GM12878 (cell line): Measurements from ENCODE around the gene ARID3A. TPM values are rescaled to one million over a fixed set of nuclear protein-coding genes. Genes with fewer than 3 reads are reported as not detected.

Experiments used
- ATAC-seq: fragments of 200-7000 bp; cut with Tn5 transposase; 3 replicates; pipeline ENCODE4 v1.9.1; 2020; ENCODE audit warnings: mild to moderate bottlenecking, moderate library complexity
- BruUV-seq: library from RNA; stranded (reverse); fragments of 400-500 nt; replicated peaks from 2 replicates; lab custom pipeline; 2021; lab: Mats Ljungman, UMichigan
- CTCF ChIA-PET: fragments of 300-600 bp; sonication (Branson Sonifier 250); formaldehyde crosslinking; extraction: SDS; loops from one replicate; lab custom pipeline; 2021; ENCODE audit warnings: inconsistent platforms; lab: Yijun Ruan, JAX
- POLR2A ChIA-PET: fragments of 350-600 bp; formaldehyde crosslinking; extraction: SDS; loops from one replicate; lab custom pipeline; 2021; ENCODE audit warnings: inconsistent platforms; lab: Charles Lee
- RAD21 ChIA-PET: fragments of 300-600 bp; sonication (Branson Sonifier 250); formaldehyde crosslinking; loops from one replicate; lab custom pipeline; 2023; ENCODE audit warnings: antibody characterized with exemption; ENCODE audit not compliant: unreplicated experiment; lab: Charles Lee
- SMC1A ChIA-PET: fragments of 300-600 bp; sonication (Branson Sonifier 250); formaldehyde crosslinking; loops from one replicate; lab custom pipeline; 2023; ENCODE audit not compliant: unreplicated experiment, uncharacterized antibody; lab: Charles Lee
- DNase-seq: peaks from one replicate; pipeline ENCODE4 v3.0.0-alpha.2; 2011; ENCODE audit warnings: low read depth, low spot score
- FAIRE-seq: peaks from 3 replicates; lab custom pipeline; 2011; peaks lifted over from hg19 to GRCh38; lab: Jason Lieb, UNC
- H2AFZ ChIP-seq: 2 replicates; pipeline ENCODE4 v1.6.0; 2011; ENCODE audit warnings: low read depth, low read length, control low read depth; ENCODE audit not compliant: control insufficient read depth
- H3K27ac ChIP-seq: 2 replicates; pipeline ENCODE4 v1.5.1; 2011; ENCODE audit warnings: control low read depth; ENCODE audit not compliant: control insufficient read depth, insufficient read depth
- H3K27me3 ChIP-seq, 2 experiments: replicated peaks in 1 of 2; 2 replicates each; pipeline versions ENCODE4 v1.6.0 to v1.6.1; 2011; ENCODE audit warnings: low read length in 1 of 2; ENCODE audit not compliant: control insufficient read depth in 2 of 2, insufficient read depth in 2 of 2
- H3K36me3 ChIP-seq, 2 experiments: 2 replicates each; pipeline ENCODE4 v1.5.1; 2011; ENCODE audit warnings: low read length in 1 of 2; ENCODE audit not compliant: control insufficient read depth in 2 of 2, insufficient read depth in 2 of 2
- H3K4me1 ChIP-seq: 2 replicates; pipeline ENCODE4 v1.6.1; 2011; ENCODE audit warnings: mild to moderate bottlenecking, low read length, moderate library complexity, mixed read lengths; ENCODE audit not compliant: control insufficient read depth, insufficient read depth
- H3K4me2 ChIP-seq: 2 replicates; pipeline ENCODE4 v1.6.0; 2011; ENCODE audit warnings: control low read depth; ENCODE audit not compliant: control insufficient read depth, insufficient read depth
- H3K4me3 ChIP-seq: fragments of 200-600 bp; sonication (generic); 2 replicates; pipeline ENCODE4 v1.5.1; 2016
- H3K79me2 ChIP-seq: 2 replicates; pipeline ENCODE4 v1.6.0; 2011; ENCODE audit warnings: low read length; ENCODE audit not compliant: control insufficient read depth, insufficient read depth
- H3K9ac ChIP-seq: 2 replicates; pipeline ENCODE4 v1.8.0; 2011; ENCODE audit warnings: low read length, control low read depth, mixed read lengths; ENCODE audit not compliant: control insufficient read depth, insufficient read depth
- H3K9me3 ChIP-seq: replicated peaks from 3 replicates; pipeline ENCODE4 v1.5.1; 2011; ENCODE audit warnings: mild to moderate bottlenecking, low read length; ENCODE audit not compliant: control insufficient read depth, insufficient read depth
- H4K20me1 ChIP-seq: 2 replicates; pipeline ENCODE4 v1.6.0; 2011; ENCODE audit not compliant: control insufficient read depth, insufficient read depth
- BCL11A ChIP-seq: IDR thresholded peaks from 2 replicates; pipeline ENCODE4 v1.6.1; 2011; ENCODE audit warnings: low read depth, low read length
- CEBPB ChIP-seq, 2 experiments: fragments of 150-350 bp in 1 of 2; IDR thresholded peaks; 2 replicates each; pipeline ENCODE4 v1.6.1; 2012 to 2014; ENCODE audit warnings: low read depth in 2 of 2, low read length in 2 of 2, borderline replicate concordance in 1 of 2, inconsistent platforms in 1 of 2
- CHD4 ChIP-seq: fragments of 200-600 bp; sonication (generic); IDR thresholded peaks from 2 replicates; pipeline ENCODE4 v1.6.1; 2016; ENCODE audit warnings: mild to moderate bottlenecking
- HDAC2 ChIP-seq: fragments of 200-600 bp; sonication (generic); IDR thresholded peaks from 2 replicates; pipeline ENCODE4 v1.6.1; 2017
- HDGF ChIP-seq: fragments of 450-650 bp; IDR thresholded peaks from 2 replicates; pipeline ENCODE4 v1.6.1; 2016; ENCODE audit warnings: antibody characterized with exemption
- MYB ChIP-seq: fragments of 150-350 bp; IDR thresholded peaks from 2 replicates; pipeline ENCODE4 v1.6.1; 2014; ENCODE audit warnings: mild to moderate bottlenecking, low read depth, low read length, borderline replicate concordance
- PML ChIP-seq: IDR thresholded peaks from 2 replicates; pipeline ENCODE4 v1.6.1; 2012; ENCODE audit warnings: low read length, inconsistent platforms
- POLR2A ChIP-seq: IDR thresholded peaks from 2 replicates; pipeline ENCODE4 v1.6.1; 2011; ENCODE audit warnings: low read depth, mild to moderate bottlenecking, low read length
- RB1 ChIP-seq: fragments of 450-650 bp; formaldehyde crosslinking; IDR thresholded peaks from 2 replicates; pipeline ENCODE4 v1.6.1; 2017; ENCODE audit warnings: mild to moderate bottlenecking, borderline replicate concordance
- RELA ChIP-seq: fragments of 450-650 bp; IDR thresholded peaks from 2 replicates; pipeline ENCODE4 v1.8.0; 2014; ENCODE audit warnings: borderline replicate concordance; ENCODE audit not compliant: partially characterized antibody
- SREBF1 ChIP-seq: IDR thresholded peaks from 2 replicates; pipeline ENCODE4 v1.6.1; 2012; ENCODE audit warnings: mild to moderate bottlenecking, low read length
- WGBS: methylation state at CpG from one replicate; pipeline ENCODE4 v1.1.6; 2016; ENCODE audit warnings: low lambda C conversion rate; ENCODE audit not compliant: insufficient replicate concordance, insufficient coverage; ENCODE audit errors: missing lambda C conversion rate; 5-methylcytosine and 5-hydroxymethylcytosine counted together
- in situ Hi-C: fragments of 300-500 bp; cut with MboI; formaldehyde crosslinking; loops from 9 replicates; pipeline ENCODE4 v1.14.3; 2018; ENCODE audit warnings: mixed read lengths
- intact Hi-C: fragments of 100-400 bp; cut with micrococcal nuclease; formaldehyde crosslinking; loops from one replicate; pipeline ENCODE4 v1.14.2; 2022; ENCODE audit not compliant: unreplicated experiment
- polyA plus RNA-seq, 11 experiments: library from polyadenylated mRNA; depleted of rRNA in 4 of 11; unstranded in 6 of 11; stranded (reverse) in 5 of 11; fragments of >200 nt; fragmentation: Nextera tagmentation in 4 of 11; fragmentation: Illumina TruSeq in 1 of 11; extraction: Ambion mirVana in 4 of 11; extraction: Trizol in 1 of 11; gene quantifications; 1 replicate in 1 of 11; 2 replicates in 10 of 11; pipeline versions ENCODE4 v1.2.1 to v1.2.3, GENCODE V29; 2011 to 2016; ENCODE audit warnings: inconsistent platforms in 2 of 11, missing spikeins in 2 of 11, low read depth in 1 of 11
- total RNA-seq, 4 experiments: library from RNA; depleted of rRNA in 3 of 4; stranded (reverse); fragments of >200 nt in 3 of 4; fragmentation: Illumina TruSeq in 1 of 4; extraction: Trizol in 1 of 4; gene quantifications; 2 replicates each; pipeline versions ENCODE4 v1.2.1 to v1.2.3, GENCODE V29; 2013 to 2021
- TF ChIP-seq, protein P1 (sequence below): fragments of 450-650 bp; IDR thresholded peaks from 2 replicates; pipeline ENCODE4 v1.6.1; 2018; ENCODE audit warnings: mild to moderate bottlenecking, low read depth, moderate library complexity; ENCODE audit not compliant: partially characterized antibody
- TF ChIP-seq, protein P2 (sequence below): fragments of 450-650 bp; IDR thresholded peaks from 2 replicates; pipeline ENCODE4 v1.6.1; 2017; ENCODE audit warnings: borderline replicate concordance
- TF ChIP-seq, protein P3 (sequence below): fragments of 450-650 bp; formaldehyde crosslinking; IDR thresholded peaks from 2 replicates; pipeline ENCODE4 v1.4.0; 2022; ENCODE audit warnings: mild to moderate bottlenecking, moderate library complexity

The ARID3A gene
- total and polyA plus RNA-seq, 10 of the 15 experiments (the other 5 are each of a cell fraction or from before 2014, with no cell fraction given), result 0.76 to 70.0 (median 16.7) TPM

DNA sequence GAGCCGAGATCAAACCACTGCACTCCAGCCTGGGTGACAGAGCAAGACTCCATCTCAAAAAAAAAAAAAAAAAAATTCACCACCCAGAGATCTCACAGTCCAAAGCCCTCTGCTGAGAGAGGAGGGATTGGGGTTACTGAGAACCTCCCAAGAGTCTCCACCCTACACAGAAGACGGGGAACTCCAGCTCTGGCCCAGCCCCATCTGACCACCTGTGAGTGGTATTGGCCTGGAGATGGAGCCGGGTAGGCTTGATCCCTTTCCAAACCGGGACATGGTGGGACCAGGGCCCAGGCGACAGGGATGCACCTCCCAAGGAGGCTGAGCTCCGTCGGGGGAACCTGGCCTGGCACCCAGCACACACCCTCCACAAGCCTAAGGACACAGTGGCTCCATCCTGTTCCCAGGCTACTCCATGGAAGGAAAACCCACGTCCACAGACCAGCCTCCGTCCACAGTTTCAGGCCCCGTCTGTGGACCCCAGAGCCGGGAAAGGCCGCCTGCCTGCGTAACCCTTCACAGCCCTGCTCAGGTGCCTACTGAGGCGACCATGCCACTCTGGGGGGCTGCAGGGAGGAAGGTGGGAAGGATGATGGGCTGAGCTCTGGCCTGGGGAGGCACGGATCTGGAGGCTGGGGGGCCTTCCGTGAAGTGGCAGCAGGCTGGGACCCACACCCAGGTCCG, 93.2 kb downstream of the ARID3A start:
- ATAC-seq, result peak; percentile 40
- in situ Hi-C loops (no loop called here), intact Hi-C loops (no loop called here)
- DNase-seq, result no peak
- H3K36me3 ChIP-seq, result peaks cover 1 to 5% of the 10 kb centered on the region in 2 experiments; a peak in 2 of 4 replicates
- under 1% methylated on average over 17 of the region's 17 CpGs for WGBS
- CTCF ChIA-PET, result interaction anchor here (0.6 to 1.9 kb wide), 5 partner anchors 35 to 250 kb away, joined by 3 to 6 read pairs (median 3); partner anchors contain the start of genes CIRBP and WDR18
- SMC1A ChIA-PET, result interaction anchor here (0.9 to 2.0 kb wide), 4 partner anchors 8 to 35 kb away, joined by 4 to 8 read pairs (median 4); partner anchors contain the start of gene WDR18
- H3K9ac ChIP-seq, result peak overlapping the region; percentile 94; the same call in 1 of the 2 replicates
- peak overlapping the region; percentile 83 for H3K4me3 ChIP-seq
- no peak for FAIRE-seq
- H2AFZ ChIP-seq, result no peak overlapping the region
- H3K79me2 ChIP-seq, result peaks cover 67% of the 10 kb centered on the region
- H3K27me3 ChIP-seq, result no peaks in the 10 kb centered on the region
- RAD21 ChIA-PET, result interaction anchor here (0.7 to 1.4 kb wide), 5 partner anchors 9 to 68 kb away, joined by 3 to 5 read pairs (median 3); partner anchors contain the start of genes ARHGAP45 and WDR18
- POLR2A ChIA-PET, result interaction anchor here (0.7 to 1.7 kb wide), 10 partner anchors 9 to 224 kb away, joined by 3 to 9 read pairs (median 4); partner anchors contain the start of genes ARHGAP45 and WDR18
- no TSS peak for BruUV-seq
- H3K4me1 ChIP-seq, result peaks cover 32% of the 10 kb centered on the region
- H3K9me3 ChIP-seq, result no peaks in the 10 kb centered on the region
- peak overlapping the region; percentile 48 for H3K4me2 ChIP-seq
- peaks cover 6% of the 10 kb centered on the region; the same call in 1 of the 2 replicates for H4K20me1 ChIP-seq
- H3K27ac ChIP-seq, result peak overlapping the region; percentile 99
- no peak for TF ChIP-seq SREBF1
- TF ChIP-seq, protein P1, sequence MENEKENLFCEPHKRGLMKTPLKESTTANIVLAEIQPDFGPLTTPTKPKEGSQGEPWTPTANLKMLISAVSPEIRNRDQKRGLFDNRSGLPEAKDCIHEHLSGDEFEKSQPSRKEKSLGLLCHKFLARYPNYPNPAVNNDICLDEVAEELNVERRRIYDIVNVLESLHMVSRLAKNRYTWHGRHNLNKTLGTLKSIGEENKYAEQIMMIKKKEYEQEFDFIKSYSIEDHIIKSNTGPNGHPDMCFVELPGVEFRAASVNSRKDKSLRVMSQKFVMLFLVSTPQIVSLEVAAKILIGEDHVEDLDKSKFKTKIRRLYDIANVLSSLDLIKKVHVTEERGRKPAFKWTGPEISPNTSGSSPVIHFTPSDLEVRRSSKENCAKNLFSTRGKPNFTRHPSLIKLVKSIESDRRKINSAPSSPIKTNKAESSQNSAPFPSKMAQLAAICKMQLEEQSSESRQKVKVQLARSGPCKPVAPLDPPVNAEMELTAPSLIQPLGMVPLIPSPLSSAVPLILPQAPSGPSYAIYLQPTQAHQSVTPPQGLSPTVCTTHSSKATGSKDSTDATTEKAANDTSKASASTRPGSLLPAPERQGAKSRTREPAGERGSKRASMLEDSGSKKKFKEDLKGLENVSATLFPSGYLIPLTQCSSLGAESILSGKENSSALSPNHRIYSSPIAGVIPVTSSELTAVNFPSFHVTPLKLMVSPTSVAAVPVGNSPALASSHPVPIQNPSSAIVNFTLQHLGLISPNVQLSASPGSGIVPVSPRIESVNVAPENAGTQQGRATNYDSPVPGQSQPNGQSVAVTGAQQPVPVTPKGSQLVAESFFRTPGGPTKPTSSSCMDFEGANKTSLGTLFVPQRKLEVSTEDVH, result no peak
- no peak for TF ChIP-seq HDAC2
- TF ChIP-seq CHD4, result no peak
- peak; percentile 31; the same call in 1 of the 2 replicates for TF ChIP-seq POLR2A
- no peak for TF ChIP-seq HDGF
- no peak for TF ChIP-seq RELA
- TF ChIP-seq CEBPB (IDR thresholded peaks at IDR 0.05; ENCODE audit: borderline replicate concordance in 1 of 2, low read depth in 2 of 2, low read length in 2 of 2), result no peak
- no peak for TF ChIP-seq RB1
- TF ChIP-seq, protein P2, sequence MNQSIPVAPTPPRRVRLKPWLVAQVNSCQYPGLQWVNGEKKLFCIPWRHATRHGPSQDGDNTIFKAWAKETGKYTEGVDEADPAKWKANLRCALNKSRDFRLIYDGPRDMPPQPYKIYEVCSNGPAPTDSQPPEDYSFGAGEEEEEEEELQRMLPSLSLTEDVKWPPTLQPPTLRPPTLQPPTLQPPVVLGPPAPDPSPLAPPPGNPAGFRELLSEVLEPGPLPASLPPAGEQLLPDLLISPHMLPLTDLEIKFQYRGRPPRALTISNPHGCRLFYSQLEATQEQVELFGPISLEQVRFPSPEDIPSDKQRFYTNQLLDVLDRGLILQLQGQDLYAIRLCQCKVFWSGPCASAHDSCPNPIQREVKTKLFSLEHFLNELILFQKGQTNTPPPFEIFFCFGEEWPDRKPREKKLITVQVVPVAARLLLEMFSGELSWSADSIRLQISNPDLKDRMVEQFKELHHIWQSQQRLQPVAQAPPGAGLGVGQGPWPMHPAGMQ, result no peak
- TF ChIP-seq PML, result no peak
- no peak for TF ChIP-seq BCL11A
- no peak for TF ChIP-seq MYB
- TF ChIP-seq, protein P3, sequence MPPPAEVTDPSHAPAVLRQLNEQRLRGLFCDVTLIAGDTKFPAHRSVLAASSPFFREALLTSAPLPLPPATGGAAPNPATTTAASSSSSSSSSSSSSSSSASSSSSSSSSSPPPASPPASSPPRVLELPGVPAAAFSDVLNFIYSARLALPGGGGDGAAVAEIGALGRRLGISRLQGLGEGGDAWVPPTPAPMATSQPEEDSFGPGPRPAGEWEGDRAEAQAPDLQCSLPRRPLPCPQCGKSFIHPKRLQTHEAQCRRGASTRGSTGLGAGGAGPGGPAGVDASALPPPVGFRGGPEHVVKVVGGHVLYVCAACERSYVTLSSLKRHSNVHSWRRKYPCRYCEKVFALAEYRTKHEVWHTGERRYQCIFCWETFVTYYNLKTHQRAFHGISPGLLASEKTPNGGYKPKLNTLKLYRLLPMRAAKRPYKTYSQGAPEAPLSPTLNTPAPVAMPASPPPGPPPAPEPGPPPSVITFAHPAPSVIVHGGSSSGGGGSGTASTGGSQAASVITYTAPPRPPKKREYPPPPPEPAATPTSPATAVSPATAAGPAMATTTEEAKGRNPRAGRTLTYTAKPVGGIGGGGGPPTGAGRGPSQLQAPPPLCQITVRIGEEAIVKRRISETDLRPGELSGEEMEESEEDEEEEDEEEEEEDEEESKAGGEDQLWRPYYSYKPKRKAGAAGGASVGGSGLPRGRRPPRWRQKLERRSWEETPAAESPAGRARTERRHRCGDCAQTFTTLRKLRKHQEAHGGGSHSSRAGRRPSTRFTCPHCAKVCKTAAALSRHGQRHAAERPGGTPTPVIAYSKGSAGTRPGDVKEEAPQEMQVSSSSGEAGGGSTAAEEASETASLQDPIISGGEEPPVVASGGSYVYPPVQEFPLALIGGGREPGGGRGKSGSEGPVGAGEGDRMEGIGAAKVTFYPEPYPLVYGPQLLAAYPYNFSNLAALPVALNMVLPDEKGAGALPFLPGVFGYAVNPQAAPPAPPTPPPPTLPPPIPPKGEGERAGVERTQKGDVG (CRISPR knock-in tag), result no peak
